GM15510 (cell line): Measurements from ENCODE around the gene HOXA10.

Experiments used
- POLR2A ChIP-seq: IDR thresholded peaks from 3 replicates; pipeline ENCODE4 v1.6.1; 2011; ENCODE audit warnings: borderline replicate concordance; ENCODE audit not compliant: insufficient read length; ENCODE audit errors: extremely low read depth

Gene HOXA10

GRCh38 chr7:27128034-27128433 is 46.1 kb downstream of the HOXA10 start:
- TF ChIP-seq POLR2A = no peak

- no peak for TF ChIP-seq POLR2A
These were observed 47.4 kb downstream of the HOXA10 start for GRCh38 chr7:27126596-27127327.

DNA sequence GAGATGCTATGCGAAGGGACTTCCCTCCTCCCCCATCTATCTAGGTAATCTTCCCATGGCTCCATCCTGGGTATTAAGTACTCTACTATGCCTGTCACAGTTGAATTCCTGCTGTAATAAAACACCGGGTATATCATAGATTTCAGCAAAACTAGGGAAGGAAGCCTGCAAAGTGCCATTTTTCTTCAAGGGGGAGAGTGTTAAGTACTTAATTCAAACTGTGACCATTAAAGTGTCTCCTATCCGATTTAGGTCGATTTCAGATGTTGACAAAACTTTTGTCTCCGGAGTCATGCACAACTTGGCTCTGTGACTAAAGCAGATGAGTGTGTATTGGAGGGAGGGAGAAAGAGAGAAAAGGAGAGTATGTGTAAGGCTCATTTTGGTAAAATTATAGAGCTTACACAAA is 48.1 kb downstream of the HOXA10 start:
- no peak for TF ChIP-seq POLR2A

- no peak for TF ChIP-seq POLR2A
These were observed 49.0 kb downstream of the HOXA10 start for GRCh38 chr7:27124902-27125689.

DNA sequence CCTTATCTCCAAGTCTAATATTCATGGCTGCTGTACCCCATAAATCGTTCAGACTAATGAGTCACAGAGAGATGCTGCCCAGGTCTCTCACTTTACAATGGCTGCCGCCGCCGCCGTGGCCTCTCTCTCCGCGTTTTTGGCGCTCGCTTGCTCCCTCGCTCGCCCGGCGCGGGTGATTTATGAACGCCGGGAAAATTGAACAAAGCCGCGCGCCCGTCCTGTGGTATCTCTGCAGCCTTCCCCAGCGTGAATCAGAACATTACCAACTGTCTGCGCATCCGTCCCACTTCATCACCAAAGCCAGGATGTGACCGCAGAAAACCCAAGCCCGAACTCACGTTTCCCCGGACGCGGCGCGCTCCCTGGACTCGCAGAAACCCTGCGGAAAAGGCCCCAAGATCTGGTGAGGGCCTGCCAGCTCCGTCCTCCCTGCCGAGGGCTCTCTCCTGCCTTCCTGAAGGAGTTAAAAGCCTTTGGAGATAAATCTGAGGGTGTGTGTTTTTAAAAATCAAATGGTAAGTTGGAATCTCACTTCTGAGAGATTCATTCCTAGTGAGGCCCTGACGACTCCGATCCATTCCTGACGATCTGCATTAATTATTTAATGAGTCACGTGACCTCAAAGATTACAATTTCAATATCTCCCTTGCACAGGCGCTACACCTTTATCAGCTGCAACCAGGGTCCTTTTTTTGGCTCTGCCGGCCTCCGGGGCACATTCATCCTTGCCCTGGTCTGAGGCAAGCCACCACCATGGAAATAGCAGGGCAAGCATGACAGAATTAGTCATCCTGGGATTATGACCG is 49.8 kb downstream of the HOXA10 start:
- no peak for TF ChIP-seq POLR2A

GRCh38 chr7:27123477-27124053 is 50.6 kb downstream of the HOXA10 start:
- TF ChIP-seq POLR2A = no peak

DNA sequence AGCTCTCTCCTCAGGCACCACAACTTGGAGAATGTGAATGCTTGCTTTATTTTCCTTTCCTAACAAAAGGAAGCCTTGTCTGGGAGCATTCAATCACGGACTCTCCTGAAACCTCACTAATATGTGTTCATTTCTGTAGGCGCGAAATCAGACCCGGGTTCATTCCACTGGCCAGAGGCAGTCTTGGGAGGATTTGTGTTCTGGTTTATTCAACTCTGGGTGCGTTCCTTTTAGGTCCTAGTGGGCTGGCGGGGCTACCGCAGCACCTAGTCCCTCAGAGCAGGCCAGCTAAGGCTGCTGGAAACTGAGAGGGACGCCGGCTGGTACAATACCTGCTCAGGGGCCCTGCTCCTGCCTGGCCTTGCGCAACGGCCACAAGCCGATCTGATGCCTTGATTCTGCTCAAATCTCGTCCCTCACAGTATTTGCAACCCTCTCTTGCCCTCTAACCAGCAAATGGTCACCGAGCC is 51.1 kb downstream of the HOXA10 start:
- no peak for TF ChIP-seq POLR2A

GRCh38 chr7:27122077-27122910 is 51.8 kb downstream of the HOXA10 start:
- no peak for TF ChIP-seq POLR2A

DNA sequence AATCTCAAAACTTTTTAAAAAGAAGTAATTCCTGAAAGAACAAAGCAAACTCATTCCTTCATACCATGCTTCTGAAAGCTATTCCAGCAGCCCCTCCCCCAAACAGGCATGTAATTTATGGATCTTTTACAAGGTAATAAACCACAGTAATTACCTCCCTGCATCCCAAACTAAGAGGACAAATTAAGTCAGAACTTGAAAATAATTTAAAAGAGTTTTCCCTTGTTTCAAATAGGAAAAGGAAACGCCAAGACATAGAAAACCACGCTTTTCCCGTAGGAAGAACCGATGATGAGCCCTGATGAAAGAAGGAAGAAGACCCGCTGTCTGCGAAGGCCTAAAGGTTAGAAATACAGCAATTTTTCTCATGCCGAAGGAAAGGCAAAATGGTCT is 52.4 kb downstream of the HOXA10 start:
- no peak for TF ChIP-seq POLR2A
